GM21576 (cell line): Measurements from ENCODE around the gene CDK15.

Source experiments
- ATAC-seq: cut with Tn5 transposase; IDR thresholded peaks from one replicate; pipeline ENCODE4 v1.9.1; 2021; ENCODE audit warnings: mild to moderate bottlenecking, moderate library complexity; ENCODE audit not compliant: unreplicated experiment

The CDK15 gene

GRCh38 chr2:201906777-201907562, 100.6 kb downstream of the CDK15 start:
- no peak for ATAC-seq

GRCh38 chr2:201907563-201907881, 101.2 kb downstream of the CDK15 start:
- ATAC-seq: no peak

DNA sequence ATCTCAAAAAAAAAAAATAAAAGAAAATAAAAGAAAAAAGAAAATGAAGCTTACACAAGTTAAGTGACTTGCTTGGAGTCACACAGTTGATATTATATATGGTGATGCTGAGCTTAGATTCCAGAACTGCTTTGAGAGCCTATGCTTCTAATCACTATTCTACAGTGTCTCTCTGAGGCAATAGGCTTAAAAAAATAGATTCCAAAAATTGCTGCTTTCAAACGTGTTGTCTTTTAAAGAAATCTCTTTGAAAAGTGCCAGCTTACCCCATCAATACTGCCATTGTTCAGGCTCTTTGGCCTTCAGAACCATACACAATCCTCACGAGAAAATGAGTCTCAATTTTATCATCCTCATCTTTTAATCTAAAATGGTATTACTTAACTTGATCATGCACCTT, 102.6 kb downstream of the CDK15 start:
- ATAC-seq: no peak

- no peak for ATAC-seq
Measured at GRCh38 chr2:201909348-201909747, 103.0 kb downstream of the CDK15 start.

DNA sequence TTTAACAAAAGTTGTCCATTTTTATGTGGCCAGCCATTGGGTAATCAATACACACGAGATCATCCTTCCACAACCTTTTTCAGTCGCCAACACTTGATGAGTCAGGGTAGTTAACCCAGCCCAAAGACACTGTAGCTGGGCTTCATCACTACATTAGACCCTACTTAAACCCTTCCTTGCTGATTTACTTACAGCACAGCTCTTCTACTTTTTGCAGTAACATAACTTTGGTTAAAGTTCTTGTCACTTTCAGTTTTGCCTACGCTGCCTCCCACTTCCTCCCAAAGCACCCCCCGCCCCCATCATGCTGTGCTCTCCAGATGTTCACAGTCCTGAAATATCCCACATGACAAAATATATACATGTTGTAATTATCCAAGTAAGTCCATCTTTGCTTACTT, 103.6 kb downstream of the CDK15 start:
- peak; percentile 83 for ATAC-seq

GRCh38 chr2:201911372-201911771, 105.0 kb downstream of the CDK15 start:
- no peak for ATAC-seq

GRCh38 chr2:201913201-201913600, 106.9 kb downstream of the CDK15 start:
- ATAC-seq: no peak

DNA sequence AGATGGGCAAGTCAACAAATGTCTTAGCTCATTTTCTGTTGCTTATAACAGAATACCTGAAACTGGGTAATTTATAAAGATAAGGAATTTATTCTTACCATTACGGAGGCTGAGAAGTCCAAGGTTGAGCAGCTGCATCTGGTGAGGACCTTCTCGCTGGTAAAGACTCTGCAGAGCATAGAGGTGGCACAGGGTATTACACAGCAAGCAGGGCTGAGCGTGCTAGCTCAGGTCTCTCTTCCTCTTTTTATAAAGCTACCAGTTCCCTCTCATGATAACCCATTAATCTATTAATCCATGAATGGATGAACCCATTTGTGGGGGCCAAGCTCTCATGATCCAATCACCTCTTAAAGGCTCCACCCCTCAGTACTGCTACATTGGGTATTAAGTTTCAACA, 109.1 kb downstream of the CDK15 start:
- no peak for ATAC-seq

DNA sequence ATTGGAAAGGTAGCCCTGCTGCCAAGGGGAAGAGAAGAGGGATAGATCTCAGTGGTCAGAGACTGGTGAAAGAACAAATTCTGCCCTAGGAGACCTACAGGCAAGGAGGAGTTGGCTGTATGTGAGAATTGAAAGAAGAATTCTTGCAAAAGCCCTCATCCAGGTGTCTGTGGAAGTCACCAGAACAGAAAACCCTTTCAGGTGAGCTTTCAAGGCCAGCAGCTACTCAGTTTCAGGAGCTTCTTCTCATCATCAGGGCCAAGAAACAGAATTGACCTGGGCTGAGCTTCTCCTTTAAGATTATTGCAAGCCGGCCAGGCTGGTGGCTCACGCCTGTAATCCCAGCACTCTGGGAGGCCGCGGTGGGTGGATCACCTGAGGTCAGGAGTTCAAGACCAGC, 110.2 kb downstream of the CDK15 start:
- no peak for ATAC-seq

- no peak for ATAC-seq
Measured at GRCh38 chr2:201918616-201919307, 112.4 kb downstream of the CDK15 start.

GRCh38 chr2:201919308-201919634, 112.9 kb downstream of the CDK15 start:
- no peak for ATAC-seq

GRCh38 chr2:201923436-201924328, 117.3 kb downstream of the CDK15 start:
- no peak for ATAC-seq

DNA sequence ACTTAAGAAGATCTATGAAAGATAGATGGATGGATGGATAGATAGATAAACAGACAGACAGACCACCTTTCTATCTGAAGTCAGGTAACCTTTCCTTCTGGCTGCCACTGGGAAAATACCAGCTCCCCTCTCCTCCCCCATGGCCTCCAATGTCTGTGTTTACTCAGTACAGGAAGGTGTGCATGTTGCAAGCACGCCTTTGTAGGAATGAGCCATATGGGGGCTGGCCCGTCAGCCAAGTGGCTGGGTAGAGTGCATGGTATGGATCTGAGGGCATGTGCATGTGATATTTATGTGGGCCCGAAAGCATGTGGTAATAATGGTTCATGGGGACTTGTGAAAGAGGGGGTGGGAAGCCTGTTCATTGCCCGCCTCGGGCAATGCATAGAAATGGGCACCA, 118.1 kb downstream of the CDK15 start:
- ATAC-seq: no peak

- no peak for ATAC-seq
Measured at GRCh38 chr2:201925056-201925455, 118.7 kb downstream of the CDK15 start.

- ATAC-seq: no peak
Measured at GRCh38 chr2:201926067-201926466, 119.7 kb downstream of the CDK15 start.

GRCh38 chr2:201928363-201928762, 122.0 kb downstream of the CDK15 start:
- no peak for ATAC-seq

DNA sequence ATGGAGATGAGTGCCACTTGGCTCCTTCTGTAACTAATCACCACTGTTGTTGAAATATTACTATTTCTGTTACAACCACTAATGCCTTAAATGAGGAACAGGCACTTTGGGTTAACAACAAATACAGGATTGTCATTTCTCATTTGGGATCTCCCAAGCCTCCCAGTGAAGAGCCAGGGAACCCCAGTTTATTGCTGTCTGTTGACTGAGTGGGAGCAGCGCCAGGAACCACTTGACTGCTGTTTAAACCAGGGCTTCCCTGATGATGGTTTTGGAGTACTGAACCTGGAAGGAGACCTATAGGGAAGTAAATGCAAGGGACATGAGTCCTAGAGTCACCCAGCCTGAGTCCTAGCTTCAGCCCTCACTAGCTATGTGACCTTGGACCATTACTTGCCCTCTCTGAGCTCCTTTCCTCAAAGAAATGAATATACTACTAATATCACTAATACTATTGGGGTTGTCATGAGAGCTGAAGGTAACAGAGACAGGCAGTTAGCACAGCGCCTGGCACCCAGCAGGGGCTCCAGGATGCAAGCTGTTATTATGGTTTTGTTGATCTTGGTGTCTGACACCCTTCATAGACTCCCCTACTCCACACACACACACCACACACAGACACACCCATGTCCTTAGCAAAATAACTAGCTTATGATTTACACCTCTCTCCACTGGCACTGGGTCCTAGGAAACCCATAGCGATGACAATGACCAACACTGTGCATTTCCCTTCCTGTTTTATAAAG, 123.1 kb downstream of the CDK15 start:
- ATAC-seq: no peak

DNA sequence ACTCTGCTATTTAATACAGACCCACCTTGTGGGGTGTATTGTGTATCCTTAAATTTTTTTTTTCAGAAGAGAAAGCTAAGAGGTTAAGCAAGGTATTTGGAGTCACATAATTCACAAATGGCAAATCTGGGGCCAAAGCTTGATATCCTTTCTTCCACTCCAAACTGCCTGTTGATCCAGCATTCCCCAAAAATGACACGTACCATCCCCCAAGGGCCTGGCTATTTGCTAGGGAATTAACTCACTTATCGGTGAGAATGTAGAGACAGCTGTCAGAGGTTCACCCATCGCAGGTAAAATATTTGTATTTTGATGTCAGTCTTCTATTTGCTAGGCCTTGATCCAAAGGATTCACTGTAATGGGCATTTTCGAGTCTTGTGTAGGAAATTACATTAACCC, 123.7 kb downstream of the CDK15 start:
- no peak for ATAC-seq

GRCh38 chr2:201930831-201931230, 124.5 kb downstream of the CDK15 start:
- no peak for ATAC-seq

GRCh38 chr2:201931475-201931874, 125.1 kb downstream of the CDK15 start:
- no peak for ATAC-seq

DNA sequence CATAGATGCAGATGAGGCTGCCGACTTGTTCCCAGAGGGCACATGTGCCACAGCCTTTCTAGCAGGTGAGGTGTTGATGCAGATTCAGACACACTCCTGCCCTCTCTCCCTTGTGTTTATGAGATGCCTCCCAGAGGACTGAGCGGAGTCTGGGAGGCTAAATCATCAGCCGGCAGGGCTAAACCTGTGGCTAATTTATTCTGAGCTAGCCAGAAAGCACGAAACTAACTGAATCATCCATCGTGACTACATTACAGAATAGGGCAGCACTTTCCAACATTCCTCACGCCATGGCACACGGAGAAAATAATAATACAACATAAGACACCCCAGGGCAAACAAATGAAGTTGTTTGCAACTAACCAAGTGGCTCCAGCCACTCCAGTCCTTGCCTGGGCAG, 125.6 kb downstream of the CDK15 start:
- no peak for ATAC-seq
